A549 (cell line): Measurements from ENCODE around the gene TIMM17A. TPM values are rescaled to one million over a fixed set of nuclear protein-coding genes. Genes with fewer than 3 reads are reported as not detected.

Source experiments
- ATAC-seq, 2 experiments: fragments of 200-7000 bp in 1 of 2; fragments of >200 bp in 1 of 2; cut with Nextera tagmentation in 1 of 2; cut with Tn5 transposase in 1 of 2; 3 replicates each; pipeline versions ENCODE4 v1.8.0 to v1.9.1; 2018 to 2020; ENCODE audit warnings: mild to moderate bottlenecking in 1 of 2, moderate library complexity in 1 of 2
- CTCF ChIA-PET: fragments of 300-600 bp; sonication (Branson Sonifier 250); formaldehyde crosslinking; extraction: SDS; loops from one replicate; lab custom pipeline; 2021; ENCODE audit warnings: antibody characterized with exemption, inconsistent platforms; lab: Yijun Ruan, JAX
- POLR2A ChIA-PET: fragments of 350-600 bp; formaldehyde crosslinking; extraction: SDS; loops from one replicate; lab custom pipeline; 2021; ENCODE audit warnings: antibody characterized with exemption, inconsistent platforms; lab: Yijun Ruan, JAX
- DNase-seq, 2 experiments: peaks; one replicate each; pipeline versions ENCODE4 v3.0.0 to v3.0.0-alpha.2; 2011 to 2016; ENCODE audit warnings: low read depth in 1 of 2, low spot score in 1 of 2
- FAIRE-seq: peaks from 2 replicates; lab custom pipeline; 2011; peaks lifted over from hg19 to GRCh38; lab: Jason Lieb, UNC
- H3K27ac ChIP-seq, 2 experiments: fragments of >200 bp; sonication (Bioruptor Twin); formaldehyde crosslinking; 3 replicates each; pipeline ENCODE4 v1.5.1; 2016 to 2017
- H3K4me1 ChIP-seq: fragments of >200 bp; sonication (Bioruptor Twin); formaldehyde crosslinking; 3 replicates; pipeline ENCODE4 v1.6.1; 2016
- H3K4me2 ChIP-seq: fragments of >200 bp; sonication (Bioruptor Twin); formaldehyde crosslinking; 3 replicates; pipeline ENCODE4 v1.6.1; 2016
- H3K4me3 ChIP-seq: fragments of >200 bp; sonication (Bioruptor Twin); formaldehyde crosslinking; 3 replicates; pipeline ENCODE4 v1.5.1; 2016
- H3K9me3 ChIP-seq: fragments of >200 bp; sonication (Bioruptor Twin); formaldehyde crosslinking; 3 replicates; pipeline ENCODE4 v1.6.1; 2016
- CEBPB ChIP-seq, 2 experiments: fragments of >200 bp in 1 of 2; sonication (Bioruptor Twin) in 1 of 2; formaldehyde crosslinking in 1 of 2; IDR thresholded peaks; 2 replicates each; pipeline ENCODE4 v1.6.1; 2012 to 2016
- E2F6 ChIP-seq: IDR thresholded peaks from 2 replicates; pipeline ENCODE4 v1.6.1; 2012; ENCODE audit warnings: low read depth, borderline replicate concordance
- EHF ChIP-seq: fragments of 250-450 bp; sonication (Bioruptor Pico); IDR thresholded peaks from 2 replicates; pipeline ENCODE4 v1.5.0; 2020; ENCODE audit warnings: mild to moderate bottlenecking
- EHMT2 ChIP-seq: fragments of 200-600 bp; sonication (generic); IDR thresholded peaks from 2 replicates; pipeline ENCODE4 v1.6.1; 2016; ENCODE audit warnings: antibody characterized with exemption, low read depth, mild to moderate bottlenecking, moderate library complexity
- ELK1 ChIP-seq: fragments of 150-350 bp; IDR thresholded peaks from 2 replicates; pipeline ENCODE4 v1.6.1; 2014; ENCODE audit warnings: low read depth, mild to moderate bottlenecking, low read length
- EP300 ChIP-seq, 2 experiments: fragments of >200 bp; sonication (Bioruptor Twin); formaldehyde crosslinking; IDR thresholded peaks; 2 replicates in 1 of 2; 3 replicates in 1 of 2; pipeline ENCODE4 v1.6.1; 2016 to 2017
- ESRRA ChIP-seq: fragments of 150-350 bp; IDR thresholded peaks from 2 replicates; pipeline ENCODE4 v1.6.1; 2014; ENCODE audit warnings: mild to moderate bottlenecking, low read length, borderline replicate concordance
- FOXS1 ChIP-seq: fragments of 250-450 bp; sonication (Bioruptor Pico); IDR thresholded peaks from 2 replicates; pipeline ENCODE4 v1.5.0; 2020; ENCODE audit warnings: mild to moderate bottlenecking, moderate library complexity
- GATA3 ChIP-seq: IDR thresholded peaks from 2 replicates; pipeline ENCODE4 v1.6.1; 2012; ENCODE audit warnings: borderline replicate concordance
- HDAC2 ChIP-seq: fragments of 200-600 bp; sonication (generic); IDR thresholded peaks from 2 replicates; pipeline ENCODE4 v1.6.1; 2016
- HES2 ChIP-seq: fragments of >200 bp; sonication (Bioruptor Twin); formaldehyde crosslinking; IDR thresholded peaks from 2 replicates; pipeline ENCODE4 v1.6.1; 2016
- HMGXB4 ChIP-seq: fragments of 250-450 bp; sonication (Bioruptor Pico); IDR thresholded peaks from 2 replicates; pipeline ENCODE4 v1.5.0; 2021; ENCODE audit warnings: mild to moderate bottlenecking, moderate library complexity, borderline replicate concordance
- HOXA7 ChIP-seq: fragments of 250-450 bp; sonication (Bioruptor Pico); IDR thresholded peaks from 2 replicates; pipeline ENCODE4 v1.5.0; 2020; ENCODE audit warnings: mild to moderate bottlenecking, moderate library complexity
- HOXB13 ChIP-seq: fragments of 250-450 bp; sonication (Bioruptor Pico); IDR thresholded peaks from 2 replicates; pipeline ENCODE4 v1.5.0; 2020; ENCODE audit warnings: low read depth, mild to moderate bottlenecking, moderate library complexity
- KDM5A ChIP-seq: fragments of 200-600 bp; sonication (generic); IDR thresholded peaks from 2 replicates; pipeline ENCODE4 v1.6.1; 2016; ENCODE audit warnings: antibody characterized with exemption, mild to moderate bottlenecking
- MAX ChIP-seq: IDR thresholded peaks from 2 replicates; pipeline ENCODE4 v1.6.1; 2012
- MYC ChIP-seq: IDR thresholded peaks from 2 replicates; pipeline ENCODE4 v1.6.1; 2012; ENCODE audit warnings: mild to moderate bottlenecking, inconsistent platforms, low read length, improper control_type of control experiment, borderline replicate concordance
- NR3C1 ChIP-seq: fragments of >200 bp; sonication (Bioruptor Twin); formaldehyde crosslinking; IDR thresholded peaks from 3 replicates; pipeline ENCODE4 v1.6.1; 2017
- PBX3 ChIP-seq: IDR thresholded peaks from 2 replicates; pipeline ENCODE4 v1.6.1; 2012
- PHF8 ChIP-seq: fragments of 200-600 bp; sonication (generic); IDR thresholded peaks from 2 replicates; pipeline ENCODE4 v1.6.1; 2016; ENCODE audit warnings: low read depth, mild to moderate bottlenecking, antibody characterized with exemption, moderate library complexity, borderline replicate concordance
- POLR2A ChIP-seq: IDR thresholded peaks from 2 replicates; pipeline ENCODE4 v1.6.1; 2012; ENCODE audit warnings: mild to moderate bottlenecking, low read length
- RAD21 ChIP-seq, 2 experiments: fragments of >200 bp in 1 of 2; sonication (Bioruptor Twin) in 1 of 2; formaldehyde crosslinking in 1 of 2; IDR thresholded peaks in 1 of 2; conservative IDR thresholded peaks in 1 of 2; 2 replicates in 1 of 2; 3 replicates in 1 of 2; pipeline ENCODE4 v1.6.1; 2012 to 2018; ENCODE audit warnings: inconsistent platforms in 1 of 2
- RARB ChIP-seq: fragments of 250-450 bp; sonication (Bioruptor Pico); IDR thresholded peaks from 2 replicates; pipeline ENCODE4 v1.8.0; 2021; ENCODE audit warnings: mild to moderate bottlenecking, moderate library complexity
- RCOR1 ChIP-seq: fragments of 150-350 bp; IDR thresholded peaks from 2 replicates; pipeline ENCODE4 v1.6.1; 2014; ENCODE audit warnings: antibody characterized with exemption, low read length, low read depth
- SMC3 ChIP-seq: fragments of >200 bp; sonication (Bioruptor Twin); formaldehyde crosslinking; IDR thresholded peaks from 3 replicates; pipeline ENCODE4 v1.6.1; 2018; ENCODE audit warnings: inconsistent platforms
- USF2 ChIP-seq: fragments of 450-650 bp; IDR thresholded peaks from 2 replicates; pipeline ENCODE4 v1.6.1; 2014; ENCODE audit warnings: antibody characterized with exemption
- ZSCAN20 ChIP-seq: fragments of 250-450 bp; sonication (Bioruptor Pico); IDR thresholded peaks from 2 replicates; pipeline ENCODE4 v1.8.0; 2022; ENCODE audit warnings: mild to moderate bottlenecking, moderate library complexity
- WGBS: methylation state at CpG from one replicate; pipeline ENCODE4 v1.1.6; 2017; ENCODE audit errors: missing lambda C conversion rate; 5-methylcytosine and 5-hydroxymethylcytosine counted together
- polyA plus RNA-seq, 4 experiments: library from polyadenylated mRNA; depleted of rRNA in 3 of 4; stranded (reverse); fragments of >200 nt; fragmentation: RNase III in 1 of 4; extraction: RNeasy Plus Mini Kit Qiagen cat#74134 plus additional on column Dnase treatment in 1 of 4; gene quantifications; 2 replicates in 3 of 4; 3 replicates in 1 of 4; pipeline ENCODE4 v1.2.3, GENCODE V29; 2011 to 2017
- TF ChIP-seq, protein P1 (sequence below): fragments of >200 bp; sonication (Bioruptor Twin); formaldehyde crosslinking; IDR thresholded peaks from 3 replicates; pipeline ENCODE4 v1.5.1; 2016
- TF ChIP-seq, protein P2 (sequence below): fragments of 250-450 bp; sonication (Bioruptor Pico); IDR thresholded peaks from 2 replicates; pipeline ENCODE4 v1.5.0; 2020; ENCODE audit warnings: low read depth, mild to moderate bottlenecking, moderate library complexity

TIMM17A gene
- polyA plus RNA-seq, 2 of the 4 experiments (the other 2 are of a cell fraction), result 127 to 134 TPM

DNA sequence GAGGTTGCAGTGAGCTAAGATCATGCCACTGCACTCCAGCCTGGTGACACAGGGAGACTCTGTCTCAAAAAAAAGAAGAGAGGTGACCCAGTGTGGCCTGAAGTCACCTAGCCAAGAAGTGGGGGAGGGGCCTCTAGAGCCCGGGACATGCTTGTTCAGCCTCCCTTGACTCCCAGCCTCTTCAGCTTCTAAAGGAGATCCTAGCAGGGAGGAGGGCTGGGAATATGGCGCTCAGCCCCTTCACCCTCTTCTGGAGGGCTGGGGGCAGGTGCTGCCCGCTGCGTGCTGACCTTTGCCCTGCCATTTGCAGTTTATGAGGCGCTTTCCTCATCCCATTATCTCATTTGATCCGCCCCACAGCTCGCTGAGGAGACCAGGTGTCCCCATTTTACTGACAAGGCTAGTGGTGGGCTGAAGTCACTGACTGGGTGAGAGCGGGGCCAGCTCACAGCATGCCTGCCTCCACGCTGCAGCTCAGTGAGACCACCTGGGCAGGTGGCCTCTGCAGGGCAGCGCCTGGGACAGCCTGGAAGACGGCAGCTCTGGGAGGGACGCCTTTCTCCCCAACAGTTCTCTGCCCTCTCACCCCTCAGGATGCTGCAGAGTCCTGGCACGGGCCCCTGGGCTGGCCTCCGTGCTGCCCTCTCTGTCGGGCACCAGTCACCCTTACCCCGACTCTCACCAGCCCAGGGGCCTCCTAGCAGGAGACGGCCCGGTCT is 62.6 kb downstream of the TIMM17A start:
- peak overlapping the region; percentile 93 to 94 for H3K27ac ChIP-seq
- CTCF ChIA-PET, result interaction anchor here (0.8 to 46.8 kb wide), 9 partner anchors 8 to 108 kb away, joined by 3 to 1624 read pairs (median 10); partner anchors contain the start of genes ELF3 and GPR37L1
- WGBS, result 8% methylated on average over 9 of the region's 18 CpGs
- FAIRE-seq (no peak), DNase-seq (peak in 1 of 2 experiments; percentile 98), ATAC-seq (peak; percentile 62 to 64)
- POLR2A ChIA-PET, result interaction anchor here (0.6 to 4.7 kb wide), 8 partner anchors 8 to 95 kb away, joined by 3 to 68 read pairs (median 6); partner anchors contain the start of gene ELF3
- peak overlapping the region; percentile 88 for H3K4me2 ChIP-seq
- H3K4me3 ChIP-seq, result peak overlapping the region; percentile 95; the same call in 2 of the 3 replicates
- H3K4me1 ChIP-seq, result peaks cover 86% of the 10 kb centered on the region
- H3K9me3 ChIP-seq, result no peaks in the 10 kb centered on the region
- TF ChIP-seq ELK1 (no peak), POLR2A (peak; percentile 26; the same call in 1 of the 2 replicates), MAX (peak; percentile 77), RAD21 (conservative IDR thresholded peaks at IDR 0.05 in 1 of 2, IDR thresholded peaks at IDR 0.05 in 1 of 2) (peak in 1 of 2 experiments; percentile 29; a peak in 2 of 5 replicates), HDAC2 (no peak), HMGXB4 (no peak), HES2 (no peak), USF2 (no peak), RCOR1 (no peak), PHF8 (no peak), EHMT2 (no peak), EHF (CRISPR knock-in tag) (peak; percentile 23; the same call in 1 of the 2 replicates), FOXS1 (CRISPR knock-in tag) (peak; percentile 90; the same call in 1 of the 2 replicates), MYC (no peak), NR3C1 (no peak), EP300 (IDR thresholded peaks at IDR 0.05) (peak in 1 of 2 experiments; percentile 14; a peak in 1 of 5 replicates), HOXB13 (CRISPR knock-in tag) (no peak; the same call in 1 of the 2 replicates), CEBPB (IDR thresholded peaks at IDR 0.05) (peak in 1 of 2 experiments; percentile 65; a peak in 1 of 4 replicates), GATA3 (peak; percentile 74), ZSCAN20 (CRISPR knock-in tag) (no peak), KDM5A (no peak), ESRRA (peak; percentile 34; the same call in 1 of the 2 replicates), SMC3 (no peak), PBX3 (peak; percentile 59), RARB (no peak; the same call in none of the 2 replicates), HOXA7 (CRISPR knock-in tag) (peak; percentile 95), E2F6 (peak; percentile 31; the same call in 1 of the 2 replicates)
- TF ChIP-seq, protein P1, sequence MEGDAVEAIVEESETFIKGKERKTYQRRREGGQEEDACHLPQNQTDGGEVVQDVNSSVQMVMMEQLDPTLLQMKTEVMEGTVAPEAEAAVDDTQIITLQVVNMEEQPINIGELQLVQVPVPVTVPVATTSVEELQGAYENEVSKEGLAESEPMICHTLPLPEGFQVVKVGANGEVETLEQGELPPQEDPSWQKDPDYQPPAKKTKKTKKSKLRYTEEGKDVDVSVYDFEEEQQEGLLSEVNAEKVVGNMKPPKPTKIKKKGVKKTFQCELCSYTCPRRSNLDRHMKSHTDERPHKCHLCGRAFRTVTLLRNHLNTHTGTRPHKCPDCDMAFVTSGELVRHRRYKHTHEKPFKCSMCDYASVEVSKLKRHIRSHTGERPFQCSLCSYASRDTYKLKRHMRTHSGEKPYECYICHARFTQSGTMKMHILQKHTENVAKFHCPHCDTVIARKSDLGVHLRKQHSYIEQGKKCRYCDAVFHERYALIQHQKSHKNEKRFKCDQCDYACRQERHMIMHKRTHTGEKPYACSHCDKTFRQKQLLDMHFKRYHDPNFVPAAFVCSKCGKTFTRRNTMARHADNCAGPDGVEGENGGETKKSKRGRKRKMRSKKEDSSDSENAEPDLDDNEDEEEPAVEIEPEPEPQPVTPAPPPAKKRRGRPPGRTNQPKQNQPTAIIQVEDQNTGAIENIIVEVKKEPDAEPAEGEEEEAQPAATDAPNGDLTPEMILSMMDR, result no peak
- TF ChIP-seq, protein P2, sequence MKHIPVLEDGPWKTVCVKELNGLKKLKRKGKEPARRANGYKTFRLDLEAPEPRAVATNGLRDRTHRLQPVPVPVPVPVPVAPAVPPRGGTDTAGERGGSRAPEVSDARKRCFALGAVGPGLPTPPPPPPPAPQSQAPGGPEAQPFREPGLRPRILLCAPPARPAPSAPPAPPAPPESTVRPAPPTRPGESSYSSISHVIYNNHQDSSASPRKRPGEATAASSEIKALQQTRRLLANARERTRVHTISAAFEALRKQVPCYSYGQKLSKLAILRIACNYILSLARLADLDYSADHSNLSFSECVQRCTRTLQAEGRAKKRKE, result peak; percentile 80; the same call in 1 of the 2 replicates
